Astrocyte (in vitro differentiated cells and primary cell): ENCODE data around the gene VRK1.

Source experiments
- EZH2 ChIP-seq: IDR thresholded peaks from 2 replicates; pipeline ENCODE4 v1.6.1; 2012; ENCODE audit warnings: mild to moderate bottlenecking, low read length, inconsistent platforms; ENCODE audit not compliant: insufficient read depth
- TF ChIP-seq, protein P1 (sequence below): IDR thresholded peaks from 2 replicates; pipeline ENCODE4 v1.5.1; 2011; ENCODE audit warnings: low read depth, mild to moderate bottlenecking, inconsistent platforms, low read length, moderate library complexity; ENCODE audit not compliant: insufficient read depth

DNA sequence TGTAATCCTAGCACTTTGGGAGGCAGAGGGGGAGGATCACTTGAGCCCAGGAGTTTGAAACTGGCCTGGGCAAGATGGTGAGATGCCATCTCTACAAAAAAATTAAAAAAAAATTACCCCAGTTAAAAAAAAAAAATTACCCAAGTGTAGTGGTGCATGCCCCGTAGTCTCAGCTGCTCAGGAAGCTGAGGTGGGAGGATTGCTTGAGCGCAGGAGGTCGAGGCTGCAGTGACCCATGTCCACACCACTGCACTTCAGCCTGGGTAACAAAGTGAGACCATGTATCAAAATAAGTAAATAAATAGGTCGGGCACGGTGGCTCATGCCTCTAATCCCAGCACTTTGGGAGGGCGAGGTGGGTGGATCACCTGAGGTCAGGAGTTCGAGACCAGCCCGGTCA lies 128.8 kb downstream of the VRK1 start:
- TF ChIP-seq EZH2 = no peak
- TF ChIP-seq, protein P1, sequence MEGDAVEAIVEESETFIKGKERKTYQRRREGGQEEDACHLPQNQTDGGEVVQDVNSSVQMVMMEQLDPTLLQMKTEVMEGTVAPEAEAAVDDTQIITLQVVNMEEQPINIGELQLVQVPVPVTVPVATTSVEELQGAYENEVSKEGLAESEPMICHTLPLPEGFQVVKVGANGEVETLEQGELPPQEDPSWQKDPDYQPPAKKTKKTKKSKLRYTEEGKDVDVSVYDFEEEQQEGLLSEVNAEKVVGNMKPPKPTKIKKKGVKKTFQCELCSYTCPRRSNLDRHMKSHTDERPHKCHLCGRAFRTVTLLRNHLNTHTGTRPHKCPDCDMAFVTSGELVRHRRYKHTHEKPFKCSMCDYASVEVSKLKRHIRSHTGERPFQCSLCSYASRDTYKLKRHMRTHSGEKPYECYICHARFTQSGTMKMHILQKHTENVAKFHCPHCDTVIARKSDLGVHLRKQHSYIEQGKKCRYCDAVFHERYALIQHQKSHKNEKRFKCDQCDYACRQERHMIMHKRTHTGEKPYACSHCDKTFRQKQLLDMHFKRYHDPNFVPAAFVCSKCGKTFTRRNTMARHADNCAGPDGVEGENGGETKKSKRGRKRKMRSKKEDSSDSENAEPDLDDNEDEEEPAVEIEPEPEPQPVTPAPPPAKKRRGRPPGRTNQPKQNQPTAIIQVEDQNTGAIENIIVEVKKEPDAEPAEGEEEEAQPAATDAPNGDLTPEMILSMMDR = no peak
